Measurements from ENCODE around the gene RPS19.

GRCh38 chr19:41896581-41896942, 36.5 kb downstream of the RPS19 start:
- no peak for TF ChIP-seq RAD21 (IDR thresholded peaks at IDR 0.05; ENCODE audit: low read depth)
- TF ChIP-seq POLR2A (IDR thresholded peaks at IDR 0.05; ENCODE audit: borderline replicate concordance, extremely low read depth, insufficient read depth, insufficient read length) = no peak
- TF ChIP-seq EZH2phosphoT487 (IDR thresholded peaks at IDR 0.05; ENCODE audit: borderline replicate concordance) = no peak
- TF ChIP-seq CBX3 (IDR thresholded peaks at IDR 0.05; ENCODE audit: low read depth) = no peak
- no peak for TF ChIP-seq CTCF (IDR thresholded peaks at IDR 0.05 in 2 of 3, conservative IDR thresholded peaks at IDR 0.05 in 1 of 3; ENCODE audit: borderline replicate concordance in 1 of 3, insufficient read depth in 1 of 3, low read depth in 2 of 3, low read length in 2 of 3)

Measured in HCT116 (cell line).